Measurements from ENCODE around the gene FNBP1L. TPM values are rescaled to one million over a fixed set of nuclear protein-coding genes. Genes with fewer than 3 reads are reported as not detected.

Gene FNBP1L
- total and polyA plus RNA-seq, 7 donors, result 5.3 to 21.4 (median 16.3) TPM

DNA sequence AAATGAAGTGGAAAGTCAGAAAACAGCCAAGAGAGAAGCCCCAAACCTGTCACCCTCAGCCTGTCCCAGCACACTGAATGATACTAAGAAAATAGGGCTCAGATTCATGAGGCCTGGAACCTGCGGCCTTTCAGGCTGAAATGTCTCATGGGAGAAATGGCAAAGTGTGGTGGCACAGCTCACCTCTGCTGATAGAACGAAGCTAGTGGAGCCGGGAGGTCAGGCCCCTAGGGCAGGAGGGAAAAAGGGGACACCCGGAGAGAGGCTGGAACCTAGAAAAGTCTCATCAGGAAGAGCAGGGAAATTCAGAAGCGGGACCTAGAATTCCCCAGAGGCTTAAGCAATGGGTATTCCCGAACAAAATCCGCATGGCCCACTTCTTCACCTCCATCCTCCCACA is 126.6 kb downstream of the FNBP1L start:
- Histone ChIP-seq H3K4me3 (no peak overlapping the region), H3K27me3 (ENCODE audit: insufficient read depth in 3 of 3, low read length in 2 of 3) (no peaks in the 10 kb centered on the region), H3K27ac (peak overlapping the region; percentile 88), H3K4me1 (peaks cover 69% of the 10 kb centered on the region), H3K36me3 (ENCODE audit: insufficient read depth in 1 of 2, low read depth in 1 of 2) (peaks cover 3 to 54% of the 10 kb centered on the region in 2 donors), H3K9me3 (no peaks in the 10 kb centered on the region)
- intact Hi-C loops (cut with DNase I), result no loop called here
- no peak for DNase-seq
- ATAC-seq, result peak in 3 of 4 donors; percentile 4 to 21 (median 9)
- WGBS, 3 donors, result 60 to 77% (median 68%) methylated on average over 7 of the region's 7 CpGs
- TF ChIP-seq, protein P1, sequence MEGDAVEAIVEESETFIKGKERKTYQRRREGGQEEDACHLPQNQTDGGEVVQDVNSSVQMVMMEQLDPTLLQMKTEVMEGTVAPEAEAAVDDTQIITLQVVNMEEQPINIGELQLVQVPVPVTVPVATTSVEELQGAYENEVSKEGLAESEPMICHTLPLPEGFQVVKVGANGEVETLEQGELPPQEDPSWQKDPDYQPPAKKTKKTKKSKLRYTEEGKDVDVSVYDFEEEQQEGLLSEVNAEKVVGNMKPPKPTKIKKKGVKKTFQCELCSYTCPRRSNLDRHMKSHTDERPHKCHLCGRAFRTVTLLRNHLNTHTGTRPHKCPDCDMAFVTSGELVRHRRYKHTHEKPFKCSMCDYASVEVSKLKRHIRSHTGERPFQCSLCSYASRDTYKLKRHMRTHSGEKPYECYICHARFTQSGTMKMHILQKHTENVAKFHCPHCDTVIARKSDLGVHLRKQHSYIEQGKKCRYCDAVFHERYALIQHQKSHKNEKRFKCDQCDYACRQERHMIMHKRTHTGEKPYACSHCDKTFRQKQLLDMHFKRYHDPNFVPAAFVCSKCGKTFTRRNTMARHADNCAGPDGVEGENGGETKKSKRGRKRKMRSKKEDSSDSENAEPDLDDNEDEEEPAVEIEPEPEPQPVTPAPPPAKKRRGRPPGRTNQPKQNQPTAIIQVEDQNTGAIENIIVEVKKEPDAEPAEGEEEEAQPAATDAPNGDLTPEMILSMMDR (IDR thresholded peaks at IDR 0.05), result no peak

DNA sequence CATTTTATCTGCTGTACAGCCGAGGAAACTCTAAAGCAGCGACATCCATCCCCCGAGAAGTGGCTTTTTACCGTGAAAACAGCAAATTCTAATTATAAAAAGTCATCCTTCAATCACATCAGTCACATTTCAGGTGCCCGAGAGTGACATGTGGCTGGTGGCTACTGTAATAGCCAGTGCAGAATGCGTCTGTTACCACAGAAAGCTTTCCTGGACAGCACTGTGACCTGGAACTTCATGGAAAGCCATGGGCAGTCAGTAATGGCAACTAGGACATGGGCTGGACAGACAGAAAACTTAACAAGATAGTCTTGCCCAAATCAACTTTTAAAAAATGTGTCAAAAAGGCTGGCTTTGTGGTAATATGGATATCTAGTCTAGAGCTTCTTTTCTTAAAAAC is 127.1 kb downstream of the FNBP1L start:
- H3K4me3 ChIP-seq, result no peak overlapping the region
- peak; percentile 36 to 60 (median 59) for ATAC-seq
- H3K36me3 ChIP-seq (ENCODE audit: insufficient read depth in 1 of 2, low read depth in 1 of 2), result peaks cover 3 to 51% of the 10 kb centered on the region in 2 donors
- peak overlapping the region; percentile 88 for H3K27ac ChIP-seq
- DNase-seq, result no peak
- no peaks in the 10 kb centered on the region for H3K9me3 ChIP-seq
- no peaks in the 10 kb centered on the region for H3K27me3 ChIP-seq (ENCODE audit: insufficient read depth in 3 of 3, low read length in 2 of 3)
- TF ChIP-seq, protein P1 (IDR thresholded peaks at IDR 0.05), result no peak
- WGBS, 3 donors, result 67 to 83% (median 71%) methylated on average over 6 of the region's 6 CpGs
- intact Hi-C loops (cut with DNase I), result loop anchor here in 1 of 2 donors (5.0 kb wide), 1 partner anchor 37 kb away; no protein-coding TSS in a partner anchor
- peaks cover 74% of the 10 kb centered on the region for H3K4me1 ChIP-seq

DNA sequence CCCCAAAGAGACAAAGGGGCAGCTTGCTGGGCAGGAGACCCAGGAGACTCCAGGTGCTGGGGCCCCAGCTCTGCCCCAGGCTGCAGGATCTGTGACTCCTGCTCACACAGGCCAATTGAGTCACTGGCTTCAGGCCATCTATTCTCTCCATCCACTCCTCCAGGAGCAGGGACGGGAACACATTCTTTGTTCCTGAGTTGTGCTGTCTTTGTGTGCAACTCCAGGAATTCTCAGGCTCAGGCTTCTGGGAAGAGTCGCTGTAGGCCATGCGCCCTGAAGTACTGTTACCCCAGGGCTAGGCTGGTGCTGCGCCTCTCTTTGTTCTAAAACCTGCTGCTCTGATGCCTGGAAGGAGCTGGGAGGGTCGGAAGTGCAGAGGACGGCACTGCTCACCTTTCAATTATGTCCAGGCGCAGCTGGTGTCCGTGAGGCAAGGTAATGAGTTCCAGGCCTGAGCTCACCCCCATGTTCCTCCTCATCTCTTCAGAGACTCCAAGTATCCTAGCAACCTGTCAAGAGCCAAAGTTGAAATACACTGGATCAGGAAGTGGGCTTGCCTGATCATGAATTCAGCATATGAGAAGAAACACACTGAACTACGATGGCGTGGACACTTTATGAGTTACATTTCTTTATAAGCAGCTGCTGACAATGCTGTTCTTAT is 127.8 kb downstream of the FNBP1L start:
- H3K4me1 ChIP-seq, result peaks cover 77% of the 10 kb centered on the region
- TF ChIP-seq, protein P1 (IDR thresholded peaks at IDR 0.05), result no peak
- peaks cover 3 to 45% of the 10 kb centered on the region in 2 donors for H3K36me3 ChIP-seq (ENCODE audit: insufficient read depth in 1 of 2, low read depth in 1 of 2)
- H3K27ac ChIP-seq, result peak overlapping the region; percentile 88
- H3K9me3 ChIP-seq, result no peaks in the 10 kb centered on the region
- intact Hi-C loops (cut with DNase I), result loop anchor here in 1 of 2 donors (5.0 kb wide), 1 partner anchor 37 kb away; no protein-coding TSS in a partner anchor
- no peak overlapping the region for H3K4me3 ChIP-seq
- no peak for ATAC-seq
- 72 to 84% (median 78%) methylated on average over 10 of the region's 10 CpGs for WGBS, 3 donors
- no peak for DNase-seq
- no peaks in the 10 kb centered on the region for H3K27me3 ChIP-seq (ENCODE audit: insufficient read depth in 3 of 3, low read length in 2 of 3)

DNA sequence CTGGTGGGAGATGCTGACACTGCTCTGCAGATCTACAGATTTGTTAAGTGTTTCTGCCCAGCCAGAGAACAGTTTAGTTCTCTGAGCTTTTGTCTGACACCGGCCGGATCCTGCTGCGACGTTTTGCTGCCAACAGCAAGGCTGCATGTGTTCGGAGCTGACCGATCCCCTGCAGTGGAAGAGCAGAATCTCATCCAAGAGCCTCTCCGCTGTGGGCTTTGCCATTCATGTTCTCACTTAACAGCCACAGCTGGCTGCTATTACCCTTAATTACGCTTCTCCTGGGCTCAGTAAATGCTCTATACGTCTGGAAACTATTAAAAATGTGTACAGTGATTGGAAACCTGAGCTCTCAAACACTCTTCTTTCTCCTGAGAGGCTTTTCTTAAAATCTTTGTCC is 128.4 kb downstream of the FNBP1L start:
- peaks cover 3 to 45% of the 10 kb centered on the region in 2 donors for H3K36me3 ChIP-seq (ENCODE audit: insufficient read depth in 1 of 2, low read depth in 1 of 2)
- ATAC-seq, result peak in 1 of 4 donors; percentile 21
- TF ChIP-seq, protein P1 (IDR thresholded peaks at IDR 0.05), result no peak

More for the DNA sequence above, 128.4 kb downstream of the FNBP1L start:
- no peaks in the 10 kb centered on the region for H3K9me3 ChIP-seq
- no peak for DNase-seq
- H3K4me3 ChIP-seq, result no peak overlapping the region
- peaks cover 72% of the 10 kb centered on the region for H3K4me1 ChIP-seq
- intact Hi-C loops (cut with DNase I), result loop anchor here in 1 of 2 donors (5.0 kb wide), 1 partner anchor 36 kb away; no protein-coding TSS in a partner anchor
- H3K27me3 ChIP-seq (ENCODE audit: insufficient read depth in 3 of 3, low read length in 2 of 3), result no peaks in the 10 kb centered on the region
- 18 to 25% (median 22%) methylated on average over 9 of the region's 9 CpGs for WGBS, 3 donors
- H3K27ac ChIP-seq, result peak overlapping the region; percentile 88

All from psoas muscle (tissue), 8 donors.